Breast epithelium (tissue), 3 donors: Measurements from ENCODE around the gene PDZD7.

Experiments
- CTCF ChIP-seq, 3 donors: fragments of 450-650 bp; IDR thresholded peaks; one replicate each; pipeline ENCODE4 v1.5.1; 2016 to 2017; ENCODE audit warnings: antibody characterized with exemption in 3 of 3, mild to moderate bottlenecking in 3 of 3, moderate library complexity in 3 of 3
- POLR2A ChIP-seq: fragments of 450-650 bp; IDR thresholded peaks from one replicate; pipeline ENCODE4 v1.6.1; 2016; ENCODE audit warnings: antibody characterized with exemption, mild to moderate bottlenecking, moderate library complexity
- POLR2AphosphoS5 ChIP-seq, 3 donors: sonication (generic); formaldehyde crosslinking; IDR thresholded peaks; one replicate each; pipeline ENCODE4 v1.6.1; 2017; ENCODE audit warnings: antibody characterized with exemption in 3 of 3

GRCh38 chr10:101018600-101019439 lies 12.1 kb downstream of the PDZD7 start:
- TF ChIP-seq CTCF (IDR thresholded peaks at IDR 0.05) (peak in 2 of 3 donors; percentile 47 to 59), POLR2A (no peak), POLR2AphosphoS5 (IDR thresholded peaks at IDR 0.05) (no peak)
